Ovary (tissue), 10 donors: ENCODE measurements around the gene DDX39A. TPM values are rescaled to one million over a fixed set of nuclear protein-coding genes. Genes with fewer than 3 reads are reported as not detected.
"Not testable (repeated sequence)": the region's sequence is repeated elsewhere in the genome, so short reads cannot be mapped to it uniquely, and the experiment has no call there.

ENCODE experiments used
- DNase-seq, 5 donors: peaks; one replicate each; pipeline ENCODE4 v3.0.0-alpha.2; 2019 to 2020
- H3K27ac ChIP-seq, 2 donors: fragments of 200-600 bp; one replicate each; pipeline versions ENCODE4 v1.5.1 to v1.8.0; 2019 to 2022
- H3K27me3 ChIP-seq: fragments of 200-600 bp; one replicate; pipeline ENCODE4 v1.8.0; 2022
- H3K36me3 ChIP-seq: fragments of 200-600 bp; sonication (generic); one replicate; pipeline ENCODE4 v1.5.1; 2019
- H3K4me1 ChIP-seq: one replicate; pipeline ENCODE4 v1.8.1; 2013; ENCODE audit warnings: mild to moderate bottlenecking, moderate library complexity; ENCODE audit not compliant: insufficient read depth
- H3K4me3 ChIP-seq: fragments of 200-600 bp; sonication (generic); one replicate; pipeline ENCODE4 v1.5.1; 2017
- H3K9me3 ChIP-seq, 2 donors: fragments of 200-600 bp in 1 of 2; sonication (generic) in 1 of 2; one replicate each; pipeline versions ENCODE4 v1.5.1 to v1.8.1; 2013 to 2019; ENCODE audit warnings: mild to moderate bottlenecking in 1 of 2, moderate library complexity in 1 of 2
- CTCF ChIP-seq, 3 donors: fragments of 450-650 bp in 2 of 3; fragments of 200-600 bp in 1 of 3; IDR thresholded peaks; one replicate each; pipeline versions ENCODE4 v1.5.1 to v1.8.0; 2016 to 2022; ENCODE audit warnings: antibody characterized with exemption in 3 of 3, mild to moderate bottlenecking in 1 of 3
- EP300 ChIP-seq: sonication (generic); formaldehyde crosslinking; IDR thresholded peaks from one replicate; pipeline ENCODE4 v1.6.1; 2017; ENCODE audit warnings: antibody characterized with exemption
- POLR2A ChIP-seq: fragments of 450-650 bp; IDR thresholded peaks from one replicate; pipeline ENCODE4 v1.6.1; 2017; ENCODE audit warnings: antibody characterized with exemption, mild to moderate bottlenecking, moderate library complexity
- WGBS, 3 donors: extraction: QIAGEN DNeasy Blood & Tissue Kit in 1 of 3; methylation state at CpG; one replicate each; pipeline versions ENCODE4 v1.1.5 to v1.1.7; 2013 to 2017; 5-methylcytosine and 5-hydroxymethylcytosine counted together
- intact Hi-C, 4 donors: fragments of 100-400 bp; cut with DNase I; formaldehyde crosslinking; loops; one replicate each; pipeline versions ENCODE4 v1.11.0 to v1.15.1; 2022 to 2023
- long read RNA-seq, 3 donors: library from polyadenylated mRNA in 2 of 3; unstranded in 2 of 3; transcript quantifications; one replicate each; pipeline ENCODE4 v2.0.0 and lab custom pipeline, GENCODE V29; 2021 to 2026
- polyA plus RNA-seq, 2 donors: library from polyadenylated mRNA; stranded (reverse); fragments of 200-250 nt in 1 of 2; fragments of 350-450 nt in 1 of 2; fragmentation: Illumina TruSeq in 1 of 2; extraction: RNeasy Lipid Tissue Mini Kit (QIAGEN cat#74804) in 1 of 2; gene quantifications; one replicate each; pipeline ENCODE4 v1.2.3, GENCODE V29; 2013 to 2014
- total RNA-seq, 7 donors: library from RNA; depleted of rRNA in 2 of 7; stranded (reverse); fragments of >200 nt in 2 of 7; fragmentation: NEBNext Ultra II Directional in 3 of 7; extraction: Animal tissue kit (Norgen Biotek cat#: 25700) in 3 of 7; gene quantifications; one replicate each; pipeline versions ENCODE4 v1.1.0 to v1.2.4, GENCODE V29; 2016 to 2023
- donor health status: DM: no; HTN: no; CAD: no; lungs with moderate emphysema.
- donor health status: DM: no; HTN: no; CAD: no.
- donor health status: Bipolar disorder and iron deficiency.
- donor health status: DM: yes; HTN: yes; CAD: no.
- donor health status: DM: no; HTN: no; CAD: no.
- donor health status: DM: yes; HTN: yes; CAD: no.

DDX39A gene
- 10 to 100 TPM; 23.8 to 48.4 (median 31.8) TPM for total RNA-seq
- polyA plus RNA-seq: 10 to 100 TPM in 1 of 2 donors, 1 to 10 TPM in 1; 7.9 to 42.5 TPM
- long read RNA-seq, donor 1, transcript DDX39A-201 (11 exons, 1,471 nt): major isoform, 178 of 375 reads
- long read RNA-seq, donor 1, transcript DDX39A-209 (9 exons, 1,903 nt): minor isoform, 12 of 375 reads
- long read RNA-seq, donor 1, partial matches to known transcripts: 28 of 375 reads
- long read RNA-seq, donor 1, other reads (novel, unspliced or antisense): 154 of 375 reads
- long read RNA-seq, donor 2, transcript DDX39A-201 (11 exons, 1,471 nt): major isoform, 38 of 51 reads
- long read RNA-seq, donor 2, transcript DDX39A-206 (4 exons, 1,813 nt): minor isoform, 5 of 51 reads
- long read RNA-seq, donor 2, partial matches to known transcripts: 6 of 51 reads
- long read RNA-seq, donor 2, other reads (novel, unspliced or antisense): 0 of 51 reads
- long read RNA-seq, donor 3, transcript DDX39A-201 (11 exons, 1,471 nt): major isoform, 51 of 104 reads
- long read RNA-seq, donor 3, partial matches to known transcripts: 10 of 104 reads
- long read RNA-seq, donor 3, other reads (novel, unspliced or antisense): 43 of 104 reads

- peak within 1 kb of the TSS; percentile 62 to 68 for H3K27ac ChIP-seq
- WGBS, 3 donors: 1% methylated on average over 55 to 57 of the region's 57 CpGs
- H3K36me3 ChIP-seq: no peaks in the 10 kb centered on the region
- H3K4me1 ChIP-seq: peaks cover 5% of the 10 kb centered on the region
- H3K27me3 ChIP-seq: no peaks in the 10 kb centered on the region
- intact Hi-C loops: no loop called here
- DNase-seq: peak; percentile 94 to 97 (median 96)
- peak within 1 kb of the TSS; percentile 77 for H3K4me3 ChIP-seq
- no peaks in the 10 kb centered on the region for H3K9me3 ChIP-seq
- TF ChIP-seq CTCF (IDR thresholded peaks at IDR 0.05) (peak in 1 of 3 donors; percentile 18), EP300 (no peak), POLR2A (peak; percentile 63)
These were observed at the start of gene DDX39A for GRCh38 chr19:14419106-14419813. TSS of gene DDX39A (minus strand) at chr19:14419341. CDS start at chr19:14413220, 6,121 bp downstream.

- TF ChIP-seq EP300 (no peak), CTCF (IDR thresholded peaks at IDR 0.05) (no peak), POLR2A (no peak)
- Histone ChIP-seq H3K27me3 (no peaks in the 10 kb centered on the region), H3K27ac (no peak overlapping the region), H3K36me3 (no peaks in the 10 kb centered on the region), H3K4me3 (no peak overlapping the region), H3K4me1 (peaks cover 2% of the 10 kb centered on the region), H3K9me3 (no peaks in the 10 kb centered on the region)
- intact Hi-C loops: no loop called here
- no peak for DNase-seq
- 71 to 82% (median 78%) methylated on average over 9 of the region's 9 CpGs for WGBS, 3 donors
These were observed 48.7 kb upstream of the DDX39A start for GRCh38 chr19:14467816-14468215.

GRCh38 chr19:14467391-14467790 is 48.2 kb upstream of the DDX39A start:
- H3K9me3 ChIP-seq: no peaks in the 10 kb centered on the region
- 76 to 81% (median 79%) methylated on average over 12 of the region's 12 CpGs for WGBS, 3 donors
- H3K36me3 ChIP-seq: no peaks in the 10 kb centered on the region
- no peak overlapping the region for H3K4me3 ChIP-seq
- intact Hi-C loops: no loop called here
- TF ChIP-seq CTCF (IDR thresholded peaks at IDR 0.05): no peak
- no peak for TF ChIP-seq POLR2A
- TF ChIP-seq EP300: no peak
- no peak overlapping the region for H3K27ac ChIP-seq
- peaks cover 2% of the 10 kb centered on the region for H3K4me1 ChIP-seq
- DNase-seq: no peak
- no peaks in the 10 kb centered on the region for H3K27me3 ChIP-seq

- Histone ChIP-seq H3K9me3 (no peaks in the 10 kb centered on the region), H3K4me1 (no peaks in the 10 kb centered on the region), H3K36me3 (no peaks in the 10 kb centered on the region), H3K4me3 (no peak overlapping the region), H3K27ac (no peak overlapping the region), H3K27me3 (no peaks in the 10 kb centered on the region)
- intact Hi-C loops: no loop called here
- no peak for TF ChIP-seq POLR2A
- no peak for TF ChIP-seq EP300
- TF ChIP-seq CTCF (IDR thresholded peaks at IDR 0.05): no peak
- no peak for DNase-seq
- 92 to 96% (median 95%) methylated on average over 21 of the region's 21 CpGs for WGBS, 3 donors
These were observed 44.6 kb upstream of the DDX39A start for GRCh38 chr19:14463747-14464146.

- H3K4me3 ChIP-seq, H3K27me3 ChIP-seq, H3K4me1 ChIP-seq, H3K36me3 ChIP-seq, H3K9me3 ChIP-seq, DNase-seq, intact Hi-C loops, H3K27ac ChIP-seq: not testable (repeated sequence)
- WGBS, 3 donors: 93 to 97% (median 96%) methylated on average over 7 of the region's 7 CpGs
These were observed 43.3 kb upstream of the DDX39A start for GRCh38 chr19:14462401-14462800.
